Right ventricle myocardium superior (tissue), 1 donor: Measurements from ENCODE around the gene CORIN. TPM values are rescaled to one million over a fixed set of nuclear protein-coding genes. Genes with fewer than 3 reads are reported as not detected.
"Not testable (repeated sequence)": the region's sequence is repeated elsewhere in the genome, so short reads cannot be mapped to it uniquely, and the experiment has no call there.

Source experiments
- ATAC-seq: fragments of 200-7000 bp; cut with Tn5 transposase; one replicate; pipeline ENCODE4 v1.9.1; 2020; ENCODE audit warnings: mild to moderate bottlenecking; ENCODE audit not compliant: poor library complexity
- DNase-seq: peaks from one replicate; pipeline ENCODE4 v3.0.0-alpha.2; 2020
- intact Hi-C: fragments of 100-400 bp; cut with DNase I; formaldehyde crosslinking; loops from one replicate; pipeline ENCODE4 v1.11.2; 2022
- microRNA-seq: library from miRNA; unstranded; fragments of <30 nt; microRNA quantifications from one replicate; pipeline ENCODE4 v1.2.0, GENCODE V29; 2020
- total RNA-seq: library from RNA; stranded (reverse); fragmentation: NEBNext Ultra II Directional; extraction: Animal tissue kit (Norgen Biotek cat#: 25700); gene quantifications from one replicate; pipeline ENCODE4 v1.2.1, GENCODE V29; 2021
- donor health status: DM: no; HTN: yes; CAD: no; lungs with severe emphysema.

Gene CORIN
- total RNA-seq, 1 donor from 2014 or later, result 65.0 TPM

DNA sequence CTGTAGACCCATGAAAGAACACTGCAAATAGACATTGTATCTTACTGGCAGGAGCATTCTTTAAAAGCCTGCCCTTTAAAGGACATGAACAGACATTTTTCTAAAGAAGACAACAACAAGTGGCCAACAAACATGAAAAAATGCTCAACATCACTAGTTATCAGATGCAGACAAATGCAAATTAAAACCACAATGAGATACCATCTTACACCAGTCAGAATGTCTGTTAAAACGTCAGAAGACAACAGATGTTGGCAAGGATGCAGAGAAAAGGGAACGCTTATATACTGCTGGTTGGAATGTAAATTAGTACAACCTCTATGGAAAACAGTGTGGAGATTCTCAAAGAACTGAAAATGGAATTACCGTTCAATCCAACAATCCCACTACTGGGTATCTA lies 275.6 kb downstream of the CORIN start:
- intact Hi-C loops, result no loop called here
- no peak for DNase-seq
- ATAC-seq, result no peak

DNA sequence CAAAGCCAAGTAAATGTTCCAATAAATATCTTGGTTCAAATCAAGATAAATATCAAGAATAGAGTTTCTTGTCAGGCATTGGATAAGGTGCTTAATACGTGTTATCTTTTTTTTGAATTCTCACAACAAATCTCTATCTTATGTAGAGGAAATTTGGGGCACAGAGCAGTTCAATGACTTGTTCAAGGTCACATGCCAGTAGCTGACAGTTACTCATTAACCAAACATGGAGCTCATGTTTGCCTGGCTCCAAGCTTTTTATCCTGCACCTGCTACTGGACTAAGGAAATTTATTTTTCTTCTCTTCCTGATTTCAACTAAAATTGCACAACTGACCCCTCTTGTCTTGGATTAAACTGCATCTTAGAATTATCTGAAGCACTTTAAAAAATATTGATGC lies 276.5 kb downstream of the CORIN start:
- ATAC-seq (no peak), DNase-seq (no peak)
- intact Hi-C loops, result no loop called here

DNA sequence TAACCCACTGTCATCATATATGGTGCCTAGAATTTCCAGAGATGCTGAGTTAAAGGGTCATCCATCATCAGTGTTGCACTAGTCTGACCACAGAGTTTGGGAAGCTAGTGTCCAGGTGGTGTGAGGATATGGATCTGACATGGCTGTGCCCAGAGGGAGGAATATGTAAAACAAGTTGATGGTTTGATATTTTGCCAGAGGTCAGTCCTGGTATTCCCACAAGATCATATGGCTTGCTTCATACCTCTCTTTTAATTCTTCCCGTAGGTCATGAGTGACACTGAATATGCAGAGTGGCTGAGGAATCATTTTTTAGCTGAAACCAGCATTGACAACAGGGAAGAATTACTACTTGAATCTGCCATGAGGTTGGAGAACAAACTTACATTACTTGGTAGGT lies 277.2 kb downstream of the CORIN start:
- no peak for DNase-seq
- ATAC-seq, result no peak
- intact Hi-C loops, result no loop called here

DNA sequence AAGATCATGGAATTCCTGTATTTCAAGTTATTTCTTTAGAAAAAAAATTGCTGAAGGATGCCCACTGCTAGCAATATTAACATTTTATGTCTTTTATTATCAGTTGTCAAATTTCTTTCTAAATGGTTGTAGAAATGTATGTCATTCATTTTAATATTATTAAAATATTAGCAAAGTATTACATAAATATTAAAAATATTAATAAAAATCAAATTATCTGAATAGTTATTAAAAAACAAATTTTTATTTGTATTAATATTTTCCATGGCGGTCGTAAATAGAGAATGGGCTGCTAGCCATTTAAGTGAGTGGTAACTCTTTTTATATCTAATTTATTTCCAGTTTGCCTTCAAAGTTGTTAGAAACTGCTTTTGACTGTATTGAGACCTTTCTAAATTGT lies 280.6 kb downstream of the CORIN start:
- no peak for ATAC-seq
- no peak for DNase-seq
- intact Hi-C loops, result no loop called here

DNA sequence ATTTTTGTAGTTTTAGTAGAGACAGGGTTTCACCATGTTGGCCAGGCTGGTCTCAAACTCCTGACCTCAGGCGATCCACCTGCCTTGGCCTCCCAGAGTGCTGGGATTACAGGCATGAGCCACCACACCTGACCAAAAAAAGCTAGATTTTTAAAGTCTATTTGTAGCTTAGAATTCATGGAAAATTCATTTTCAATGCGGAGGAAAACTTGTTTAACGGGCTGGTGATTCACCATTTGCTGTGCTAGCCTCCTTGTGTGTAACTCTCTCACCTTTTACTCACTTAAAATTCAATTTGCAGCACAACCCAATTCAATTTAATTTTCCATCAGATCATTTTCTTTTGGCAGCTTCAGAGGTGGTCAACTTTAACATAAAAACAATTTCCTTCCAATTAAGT lies 281.9 kb downstream of the CORIN start:
- ATAC-seq, intact Hi-C loops, DNase-seq: not testable (repeated sequence)

DNA sequence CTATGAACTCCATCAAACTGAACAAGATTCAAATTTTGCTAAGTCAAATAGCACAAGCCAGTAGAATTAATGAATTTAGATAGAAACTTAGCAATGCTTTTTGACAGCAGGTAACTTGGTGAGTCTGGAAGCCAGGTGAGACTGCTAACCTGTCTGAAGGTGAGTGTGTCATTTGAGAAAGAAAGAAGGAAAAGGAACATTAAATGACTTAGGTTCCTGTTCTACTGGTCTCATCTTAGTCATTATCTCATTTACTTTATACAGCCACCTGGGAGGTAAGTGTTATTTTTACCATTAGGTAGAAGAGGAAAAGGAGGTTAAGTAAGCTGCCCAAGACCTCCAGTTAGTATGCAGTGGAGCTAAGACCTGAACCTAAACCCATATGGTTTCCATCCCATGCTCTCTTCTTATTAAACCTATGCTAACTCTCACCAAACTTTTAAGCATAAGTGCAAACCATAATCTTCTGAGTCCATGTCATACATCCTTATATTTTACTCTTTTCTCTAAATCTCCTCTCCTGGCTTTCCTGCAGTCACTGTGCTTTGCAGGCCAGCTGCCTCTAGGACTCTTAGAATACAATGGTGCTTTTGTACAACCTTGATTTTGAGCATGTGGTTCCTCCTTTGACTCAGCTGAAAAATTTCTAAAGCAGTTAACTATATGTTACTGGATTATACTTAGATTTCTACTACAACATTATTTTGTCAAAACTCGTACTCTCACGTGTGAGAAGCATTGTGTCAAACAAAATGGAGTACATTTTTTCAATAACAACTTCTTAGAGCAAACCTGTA lies 284.3 kb downstream of the CORIN start:
- intact Hi-C loops, result no loop called here
- ATAC-seq, result no peak
- DNase-seq, result no peak

DNA sequence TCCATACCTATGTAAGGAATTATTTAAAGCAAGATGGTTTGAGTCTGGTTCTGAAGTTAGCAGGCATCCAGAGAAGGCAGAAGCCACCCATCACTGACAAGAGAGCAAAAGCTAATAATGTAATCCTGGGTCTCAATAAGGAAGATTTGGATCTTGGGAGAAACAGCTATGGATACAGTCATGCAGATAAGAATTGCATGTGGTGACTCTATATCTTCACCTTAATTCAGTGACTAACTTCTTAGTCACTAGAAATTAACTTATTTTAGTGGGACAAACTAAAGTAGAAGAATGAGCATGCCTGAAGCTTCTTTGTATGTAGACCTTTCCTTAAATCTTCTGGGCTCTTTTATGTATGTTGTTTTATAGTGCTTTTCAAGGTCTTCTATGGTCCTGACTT lies 286.2 kb downstream of the CORIN start:
- ATAC-seq, result no peak
- DNase-seq, result no peak
- intact Hi-C loops, result no loop called here

DNA sequence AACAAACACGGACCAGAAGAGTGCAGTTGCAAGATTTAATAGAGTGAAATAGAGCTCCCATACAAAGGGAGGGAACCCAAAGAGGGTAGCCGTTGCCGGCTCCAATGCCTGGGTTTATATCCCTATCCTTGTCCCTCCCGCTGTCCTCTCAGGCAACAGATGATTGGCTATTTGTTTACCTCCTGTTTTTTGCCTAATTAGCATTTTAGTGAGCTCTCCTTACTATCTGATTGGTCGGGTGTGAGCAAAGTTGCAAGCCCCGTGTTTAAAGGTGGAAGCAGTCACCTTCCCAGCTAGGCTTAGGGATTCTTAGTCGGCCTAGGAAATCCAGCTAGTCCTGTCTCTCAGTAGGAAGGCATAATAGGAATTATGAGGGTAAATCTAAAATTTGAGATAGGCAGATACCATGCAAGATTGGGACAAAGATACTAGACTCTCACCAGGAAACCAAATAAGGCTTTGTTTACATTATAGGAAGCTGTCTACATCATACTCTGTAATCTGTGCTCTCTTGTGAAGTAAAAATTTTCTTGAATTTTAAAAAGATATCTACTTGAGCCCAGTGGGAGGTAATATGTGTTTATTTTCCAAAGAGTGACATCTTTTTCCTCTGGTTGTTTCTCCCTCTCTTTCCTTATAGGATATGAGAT lies 286.8 kb downstream of the CORIN start:
- no peak for ATAC-seq
- intact Hi-C loops, result no loop called here
- DNase-seq, result no peak

DNA sequence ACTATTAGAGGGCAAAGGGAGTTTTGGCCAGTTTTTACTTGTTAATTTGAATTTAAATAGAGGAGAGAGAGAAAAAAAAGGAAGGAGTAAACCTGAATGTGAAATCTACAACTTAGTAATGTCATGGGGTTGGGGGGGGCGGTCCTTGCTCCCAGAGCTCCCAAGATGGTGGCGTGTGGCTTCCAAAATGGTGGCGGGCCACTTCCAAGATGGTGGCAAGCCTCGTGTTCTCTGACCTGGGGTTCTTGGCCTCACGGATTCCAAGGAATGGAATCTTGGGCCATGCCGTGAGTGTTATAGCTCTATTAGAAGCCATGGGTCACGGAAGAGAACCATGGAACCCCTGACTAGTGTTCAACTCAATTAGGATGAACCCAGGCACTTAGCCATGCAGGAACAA lies 287.5 kb downstream of the CORIN start:
- ATAC-seq, DNase-seq, intact Hi-C loops: not testable (repeated sequence)

Small RNA genes lying within 50 kb of the gene (microRNA-seq; reads per million reads assigned to microRNA genes)
- gene MIR8053, result not detected

Other genes starting within 250 kb of the CORIN start
- gene NFXL1, start 76.5 kb upstream of the CORIN start, total RNA-seq, result 3.8 TPM
- gene CNGA1, start 178.6 kb upstream of the CORIN start, total RNA-seq, result 0.24 TPM
- gene NIPAL1, start 178.7 kb upstream of the CORIN start, total RNA-seq, result 0.43 TPM